Measurements from ENCODE around the gene TWIST1.

DNA sequence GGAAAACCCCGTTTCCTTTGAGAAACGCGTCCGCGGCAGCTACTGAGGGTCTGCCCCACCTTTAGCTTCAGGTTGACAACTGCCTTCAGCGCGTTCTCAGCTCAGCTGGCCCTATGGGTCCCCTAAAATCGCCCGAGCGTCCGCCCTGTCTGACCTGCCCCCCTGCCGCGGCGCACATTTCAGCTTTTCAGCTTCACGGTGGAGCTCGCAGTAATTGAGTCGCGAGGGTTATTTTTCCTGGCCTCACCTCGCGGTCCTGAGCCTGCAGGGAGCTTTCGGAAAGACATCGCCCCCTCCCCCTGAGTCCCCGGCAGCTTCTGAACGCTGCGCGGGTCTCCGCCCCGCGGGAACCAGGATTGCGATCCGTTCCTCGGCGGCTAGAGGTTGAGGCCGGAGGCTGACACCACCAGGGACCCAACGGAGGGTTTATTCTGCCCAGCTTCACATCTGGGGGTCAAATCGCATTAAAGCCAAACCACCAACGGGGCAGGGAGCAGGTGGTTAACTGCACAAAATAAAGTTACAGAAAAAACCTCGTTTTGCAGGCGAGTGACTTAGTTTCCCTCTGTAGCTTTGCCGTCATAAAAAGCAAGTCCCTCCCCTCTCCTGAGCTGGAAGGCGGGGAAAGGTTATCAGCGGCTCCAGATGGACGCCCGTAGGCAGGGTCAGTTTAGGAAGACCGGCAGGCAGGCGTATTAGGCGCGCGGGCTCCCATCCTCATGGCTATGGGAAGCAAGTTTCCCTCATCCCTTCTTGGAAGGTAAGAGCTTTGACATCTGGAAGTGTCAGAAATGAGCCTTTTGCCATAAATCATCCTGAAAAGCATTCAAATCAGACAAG is 11.0 kb downstream of the TWIST1 start:
- TF ChIP-seq POLR2A (IDR thresholded peaks at IDR 0.05) = no peak
- TF ChIP-seq EP300 (IDR thresholded peaks at IDR 0.05) = no peak
